NCI-H2029 (cell line): ENCODE data around the gene CNPY3.
"Not testable (repeated sequence)": the region's sequence is repeated elsewhere in the genome, so short reads cannot be mapped to it uniquely, and the experiment has no call there.

ENCODE experiments used
- DNase-seq: peaks from one replicate; lab custom pipeline; 2025; lab: John Stamatoyannopoulos, UW

CNPY3 gene

DNA sequence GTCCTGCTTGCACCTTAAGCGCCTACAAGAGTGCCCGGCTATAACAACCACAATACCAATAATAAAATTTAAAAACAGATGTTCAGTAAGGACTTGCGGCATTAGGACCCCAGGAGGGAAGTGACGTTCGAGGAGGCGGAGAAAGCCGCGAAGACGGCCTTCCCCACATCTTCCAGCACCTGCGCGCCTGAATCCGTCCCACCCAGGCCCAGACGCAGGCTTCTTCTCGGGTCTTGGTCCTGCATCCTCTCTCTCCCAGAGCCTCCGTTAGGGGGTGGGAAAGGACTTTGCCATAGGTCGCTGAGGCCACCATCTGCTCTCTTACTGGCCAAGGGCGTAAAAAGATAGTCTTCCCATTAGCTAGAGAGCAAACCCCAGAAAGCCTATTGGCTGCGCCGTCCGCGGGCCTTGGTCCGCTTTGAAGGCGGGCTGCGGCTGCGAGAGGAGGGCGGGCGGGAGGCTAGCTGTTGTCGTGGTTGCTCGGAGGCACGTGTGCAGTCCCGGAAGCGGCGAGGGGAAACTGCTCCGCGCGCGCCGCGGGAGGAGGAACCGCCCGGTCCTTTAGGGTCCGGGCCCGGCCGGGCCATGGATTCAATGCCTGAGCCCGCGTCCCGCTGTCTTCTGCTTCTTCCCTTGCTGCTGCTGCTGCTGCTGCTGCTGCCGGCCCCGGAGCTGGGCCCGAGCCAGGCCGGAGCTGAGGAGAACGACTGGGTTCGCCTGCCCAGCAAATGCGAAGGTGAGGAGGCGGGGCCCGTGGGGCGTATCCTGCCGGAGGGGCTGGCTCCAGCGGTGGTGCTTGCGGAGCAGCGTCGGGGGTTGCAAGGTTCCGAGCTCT is at the start of gene CNPY3:
CNPY3 (plus strand) TSS at position 495 of the 835 bp plus-strand sequence; CDS start at position 586, 91 bp downstream.
- DNase-seq = peak; percentile 94

DNA sequence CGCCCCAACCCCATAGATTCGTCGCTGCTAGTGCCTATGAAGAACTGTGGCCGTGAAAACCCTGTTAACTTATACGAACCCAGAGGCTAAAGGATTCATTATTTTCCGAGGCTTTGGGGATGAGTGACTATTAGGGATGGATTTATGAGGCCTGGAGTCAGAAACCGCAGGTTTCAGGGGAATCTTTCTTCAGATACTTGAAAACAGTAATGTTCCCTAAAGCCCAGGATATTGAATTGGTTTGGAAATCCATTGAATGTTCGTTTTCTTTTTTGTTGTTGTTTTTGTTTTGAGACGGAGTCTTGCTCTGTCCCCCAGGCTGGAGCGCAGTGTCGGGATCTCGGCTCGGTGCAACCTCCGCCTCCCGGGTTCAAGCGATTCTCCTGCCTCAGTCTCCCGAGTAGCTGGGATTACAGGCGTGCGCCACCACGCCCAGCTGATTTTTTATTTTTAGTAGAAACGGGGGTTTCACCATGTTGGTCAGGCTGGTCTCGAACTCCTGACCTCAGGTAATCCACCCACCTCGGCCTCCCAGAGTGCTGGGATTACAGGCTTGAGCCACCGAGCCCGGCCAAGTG is 49.0 kb upstream of the CNPY3 start:
- DNase-seq = not testable (repeated sequence)

DNA sequence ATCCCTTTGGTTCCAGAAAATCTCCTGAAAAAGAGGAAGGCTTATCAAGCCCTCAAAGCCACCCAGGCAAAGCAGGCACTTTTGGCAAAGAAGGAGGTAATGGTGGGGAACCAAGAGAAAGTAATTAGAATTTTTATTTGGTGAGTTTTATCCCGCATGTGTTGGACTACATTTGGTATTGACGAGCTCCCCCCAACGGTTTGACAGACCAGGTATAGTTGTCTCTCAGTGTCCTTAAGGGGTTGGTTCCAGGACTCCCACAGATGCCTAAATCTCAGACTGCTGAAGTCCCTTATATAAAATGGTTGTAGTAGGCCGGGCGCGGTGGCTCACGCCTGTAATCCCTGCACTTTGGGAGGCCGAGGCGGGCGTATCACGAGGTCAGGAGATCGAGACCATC is 48.4 kb upstream of the CNPY3 start:
- not testable (repeated sequence) for DNase-seq

- DNase-seq = no peak
Measured at GRCh38 chr6:42885702-42886101, 43.6 kb upstream of the CNPY3 start.

- DNase-seq = not testable (repeated sequence)
Measured at GRCh38 chr6:42888201-42888600, 41.1 kb upstream of the CNPY3 start.

GRCh38 chr6:42889815-42890214 is 39.5 kb upstream of the CNPY3 start:
- peak; percentile 19 for DNase-seq

DNA sequence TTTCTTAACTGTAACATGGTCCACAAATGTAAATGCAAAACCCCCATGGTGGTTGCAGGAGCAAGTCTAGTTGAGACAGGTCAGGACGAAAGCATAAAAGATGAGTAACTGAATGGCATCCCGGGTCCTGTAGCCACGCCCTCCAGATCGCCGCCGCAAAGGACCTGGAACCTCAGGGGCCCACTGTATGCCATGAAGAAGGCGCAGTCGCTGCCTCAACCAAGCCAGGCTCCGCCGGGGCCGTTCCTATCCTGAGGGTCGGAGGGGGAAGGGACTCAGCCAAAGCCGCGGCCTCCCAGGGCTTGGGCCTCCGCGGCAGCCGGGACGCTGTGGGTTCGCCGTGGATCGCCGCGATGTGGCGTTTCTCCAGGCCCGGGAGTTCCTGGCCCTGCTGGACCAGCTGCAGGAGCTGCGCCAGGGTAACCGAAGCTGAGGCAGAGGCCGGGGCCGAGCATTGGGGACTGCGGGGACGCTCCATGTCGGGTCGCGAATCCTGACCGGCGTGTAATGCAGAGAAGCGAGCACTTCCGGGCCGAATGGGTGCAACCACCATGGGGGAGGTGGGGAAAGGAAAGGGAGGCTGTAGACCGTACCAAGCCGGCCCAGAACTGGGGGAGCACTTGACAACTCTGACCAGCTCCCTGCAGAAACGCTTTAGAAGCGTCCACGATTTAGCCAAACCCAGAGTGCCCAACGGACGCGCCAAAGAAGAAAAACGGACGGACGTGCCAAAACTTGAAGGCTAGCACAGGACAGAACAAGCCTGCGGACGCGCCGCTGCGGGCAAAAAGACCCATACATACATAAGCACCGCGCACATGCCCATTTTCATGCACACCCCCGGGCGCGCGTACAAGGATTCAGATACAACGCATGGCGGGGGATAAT is 38.7 kb upstream of the CNPY3 start:
- peak; percentile 91 for DNase-seq

DNA sequence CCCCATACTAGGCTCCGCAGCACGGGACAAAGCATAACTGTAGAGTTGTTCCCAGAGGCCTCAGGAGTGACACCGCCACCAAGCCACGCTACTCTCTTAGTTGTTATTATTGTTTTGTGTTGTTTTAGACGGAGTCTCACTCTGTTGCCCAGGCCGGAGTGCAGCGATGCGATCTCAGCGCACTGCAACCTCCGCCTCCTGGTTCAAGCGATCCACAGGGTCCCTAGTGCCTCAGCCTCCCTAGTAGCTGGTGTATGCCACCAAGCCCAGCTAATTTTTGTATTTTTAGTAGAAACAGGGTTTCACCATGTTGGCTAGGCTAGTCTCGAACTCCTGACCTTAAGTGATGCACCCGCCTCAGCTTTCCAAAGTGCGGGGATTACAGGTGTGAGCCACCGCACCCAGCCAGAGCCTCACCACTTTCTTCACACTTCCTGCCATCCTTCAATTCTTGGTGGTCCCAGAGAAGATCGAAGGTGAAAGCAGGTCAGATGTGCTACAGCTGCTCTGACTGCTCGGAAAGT is 38.0 kb upstream of the CNPY3 start:
- DNase-seq = no peak

- DNase-seq = not testable (repeated sequence)
Measured at GRCh38 chr6:42894041-42894828, 35.0 kb upstream of the CNPY3 start.

GRCh38 chr6:42896178-42896719 is 33.0 kb upstream of the CNPY3 start:
- DNase-seq = no peak

DNA sequence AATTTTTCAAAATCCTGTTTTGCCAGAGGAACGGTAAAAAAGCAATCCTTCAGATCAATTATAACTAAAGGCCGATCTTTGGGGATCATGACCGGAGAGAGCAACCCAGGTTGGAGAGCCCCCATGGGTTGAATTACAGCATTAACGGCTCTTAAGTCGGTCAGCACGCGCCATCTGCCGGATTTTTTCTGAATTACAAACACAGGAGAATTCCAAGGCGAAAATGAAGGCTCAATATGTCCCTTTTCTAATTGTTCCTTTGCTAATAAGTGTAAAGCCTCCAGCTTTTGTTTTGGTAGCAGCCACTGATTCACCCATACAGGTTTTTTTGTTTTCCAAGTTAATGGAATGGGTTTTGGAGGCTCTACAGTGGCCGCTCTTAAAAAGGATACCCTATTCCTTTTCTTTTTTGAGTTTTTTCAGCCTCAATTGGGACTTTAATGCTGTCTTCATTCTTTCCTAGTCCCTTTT is 30.4 kb upstream of the CNPY3 start:
- DNase-seq = peak; percentile 48

- no peak for DNase-seq
Measured at GRCh38 chr6:42899871-42900270, 29.4 kb upstream of the CNPY3 start.

GRCh38 chr6:42901538-42901957 is 27.7 kb upstream of the CNPY3 start:
- DNase-seq = peak; percentile 80

GRCh38 chr6:42902429-42903263 is 26.6 kb upstream of the CNPY3 start:
- not testable (repeated sequence) for DNase-seq

- no peak for DNase-seq
Measured at GRCh38 chr6:42904467-42904866, 24.8 kb upstream of the CNPY3 start.

- no peak for DNase-seq
Measured at GRCh38 chr6:42907336-42907735, 21.9 kb upstream of the CNPY3 start.

- no peak for DNase-seq
Measured at GRCh38 chr6:42909835-42910234, 19.4 kb upstream of the CNPY3 start.

GRCh38 chr6:42911171-42912021 is 17.9 kb upstream of the CNPY3 start:
- no peak for DNase-seq

DNA sequence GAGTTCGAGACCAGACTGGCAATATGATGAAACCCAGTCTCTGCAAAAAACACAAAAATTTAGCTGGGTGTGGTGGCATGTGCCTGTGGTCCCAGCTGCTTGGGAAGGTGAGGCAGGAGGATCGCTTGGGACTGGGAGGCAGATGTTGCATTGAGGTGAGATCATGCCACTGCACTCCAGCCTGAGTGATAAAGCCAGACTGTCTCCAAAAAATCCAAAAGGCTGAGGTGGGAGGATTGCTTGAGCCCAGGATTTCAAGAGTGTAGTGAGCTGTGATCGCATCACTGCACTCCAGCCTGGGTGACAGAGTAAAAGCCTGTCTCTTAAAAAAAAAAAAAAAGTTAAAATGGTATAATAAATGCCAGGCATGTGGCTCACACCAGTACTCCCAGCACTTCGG is 14.7 kb upstream of the CNPY3 start:
- no peak for DNase-seq
